Measurements from ENCODE around the gene MEI1. TPM values are rescaled to one million over a fixed set of nuclear protein-coding genes. Genes with fewer than 3 reads are reported as not detected.

MEI1 gene
- total and polyA plus RNA-seq, 4 donors: 0.33 to 1.3 (median 0.72) TPM

- Histone ChIP-seq H3K9me3 (ENCODE audit: control insufficient read depth in 4 of 4, low read length in 3 of 4) (no peaks in the 10 kb centered on the region), H3K4me3 (ENCODE audit: low read depth in 1 of 3, low read length in 3 of 3) (no peak overlapping the region), H3K36me3 (ENCODE audit: control insufficient read depth in 4 of 4, insufficient read depth in 3 of 4, low read depth in 1 of 4, low read length in 3 of 4) (no peaks in the 10 kb centered on the region), H3K4me1 (ENCODE audit: control insufficient read depth in 4 of 4, insufficient read depth in 4 of 4, low read length in 3 of 4) (no peaks in the 10 kb centered on the region), H3K27me3 (ENCODE audit: control insufficient read depth in 4 of 4, insufficient read depth in 4 of 4, low read length in 3 of 4) (no peaks in the 10 kb centered on the region), H3K9ac (ENCODE audit: low read depth in 1 of 2, low read length in 2 of 2) (no peak overlapping the region), H3K27ac (ENCODE audit: low read depth in 1 of 2, low read length in 2 of 2) (no peak overlapping the region)
- TF ChIP-seq YY1 (IDR thresholded peaks at IDR 0.05) (no peak), GABPA (IDR thresholded peaks at IDR 0.05 in 1 of 2, conservative IDR thresholded peaks at IDR 0.05 in 1 of 2) (no peak), REST (IDR thresholded peaks at IDR 0.05) (no peak), ZBTB33 (IDR thresholded peaks at IDR 0.05) (no peak), TAF1 (conservative IDR thresholded peaks at IDR 0.05) (no peak)
- 84% methylated on average over 1 of the region's 1 CpG for WGBS
- no peak for DNase-seq (ENCODE audit: low spot score)
These were observed 23.2 kb downstream of the MEI1 start for GRCh38 chr22:41722496-41722895.

GRCh38 chr22:41725510-41726110 lies 26.3 kb downstream of the MEI1 start:
- Histone ChIP-seq H3K27ac (ENCODE audit: low read depth in 1 of 2, low read length in 2 of 2) (no peak overlapping the region), H3K4me1 (ENCODE audit: control insufficient read depth in 4 of 4, insufficient read depth in 4 of 4, low read length in 3 of 4) (no peaks in the 10 kb centered on the region), H3K4me3 (ENCODE audit: low read depth in 1 of 3, low read length in 3 of 3) (no peak overlapping the region), H3K36me3 (ENCODE audit: control insufficient read depth in 4 of 4, insufficient read depth in 3 of 4, low read depth in 1 of 4, low read length in 3 of 4) (no peaks in the 10 kb centered on the region), H3K9ac (ENCODE audit: low read depth in 1 of 2, low read length in 2 of 2) (no peak overlapping the region), H3K27me3 (ENCODE audit: control insufficient read depth in 4 of 4, insufficient read depth in 4 of 4, low read length in 3 of 4) (no peaks in the 10 kb centered on the region), H3K9me3 (ENCODE audit: control insufficient read depth in 4 of 4, low read length in 3 of 4) (no peaks in the 10 kb centered on the region)
- TF ChIP-seq EGR1 (IDR thresholded peaks at IDR 0.05; ENCODE audit: low read depth in 2 of 2) (no peak), JUND (IDR thresholded peaks at IDR 0.05) (no peak), HNF4G (IDR thresholded peaks at IDR 0.05) (no peak), RAD21 (IDR thresholded peaks at IDR 0.05) (no peak), CTCF (IDR thresholded peaks at IDR 0.05; ENCODE audit: low read depth, low read length, missing input control) (no peak), HNF4A (conservative IDR thresholded peaks at IDR 0.05) (no peak), REST (IDR thresholded peaks at IDR 0.05) (no peak), GABPA (IDR thresholded peaks at IDR 0.05 in 1 of 2, conservative IDR thresholded peaks at IDR 0.05 in 1 of 2) (no peak)
- 91% methylated on average over 9 of the region's 9 CpGs for WGBS
- no peak for DNase-seq (ENCODE audit: low spot score)

All from liver (tissue), 9 donors.